ENCODE data around the gene ASTN2. TPM values are rescaled to one million over a fixed set of nuclear protein-coding genes. Genes with fewer than 3 reads are reported as not detected.

Gene ASTN2
- total RNA-seq, 1 donor from 2014 or later: 29.0 TPM

DNA sequence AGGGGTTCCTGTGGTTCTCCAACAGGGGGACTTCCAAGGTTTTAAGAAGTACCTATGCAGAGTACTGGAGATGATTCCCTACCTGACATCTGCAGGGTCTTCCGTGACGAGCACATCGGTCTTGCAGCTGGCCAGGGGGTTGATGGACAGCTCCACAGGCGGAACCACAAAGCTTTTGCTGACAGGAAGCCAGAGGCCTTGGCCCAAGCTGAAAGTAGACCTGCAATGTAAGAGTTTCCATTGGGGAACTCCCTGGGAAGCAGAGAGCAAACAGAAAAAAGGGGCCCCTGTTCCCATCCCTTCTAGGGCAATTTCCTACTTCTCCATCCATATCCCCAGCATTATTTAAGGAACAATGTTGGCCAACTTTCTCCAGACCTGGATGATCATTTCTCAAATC is 439.7 kb downstream of the ASTN2 start:
- no peak overlapping the region for H3K4me3 Mint-ChIP-seq (ENCODE audit: low read depth)
- DNase-seq (ENCODE audit: low spot score, unreplicated experiment): no peak
- no peak overlapping the region for H3K27ac Mint-ChIP-seq
- H3K27me3 Mint-ChIP-seq: no peaks in the 10 kb centered on the region
- peaks cover 12% of the 10 kb centered on the region for H3K4me1 Mint-ChIP-seq (ENCODE audit: low read depth)
- TF ChIP-seq, protein P1, sequence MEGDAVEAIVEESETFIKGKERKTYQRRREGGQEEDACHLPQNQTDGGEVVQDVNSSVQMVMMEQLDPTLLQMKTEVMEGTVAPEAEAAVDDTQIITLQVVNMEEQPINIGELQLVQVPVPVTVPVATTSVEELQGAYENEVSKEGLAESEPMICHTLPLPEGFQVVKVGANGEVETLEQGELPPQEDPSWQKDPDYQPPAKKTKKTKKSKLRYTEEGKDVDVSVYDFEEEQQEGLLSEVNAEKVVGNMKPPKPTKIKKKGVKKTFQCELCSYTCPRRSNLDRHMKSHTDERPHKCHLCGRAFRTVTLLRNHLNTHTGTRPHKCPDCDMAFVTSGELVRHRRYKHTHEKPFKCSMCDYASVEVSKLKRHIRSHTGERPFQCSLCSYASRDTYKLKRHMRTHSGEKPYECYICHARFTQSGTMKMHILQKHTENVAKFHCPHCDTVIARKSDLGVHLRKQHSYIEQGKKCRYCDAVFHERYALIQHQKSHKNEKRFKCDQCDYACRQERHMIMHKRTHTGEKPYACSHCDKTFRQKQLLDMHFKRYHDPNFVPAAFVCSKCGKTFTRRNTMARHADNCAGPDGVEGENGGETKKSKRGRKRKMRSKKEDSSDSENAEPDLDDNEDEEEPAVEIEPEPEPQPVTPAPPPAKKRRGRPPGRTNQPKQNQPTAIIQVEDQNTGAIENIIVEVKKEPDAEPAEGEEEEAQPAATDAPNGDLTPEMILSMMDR (IDR thresholded peaks at IDR 0.05; ENCODE audit: unreplicated experiment): no peak
- no peaks in the 10 kb centered on the region for H3K36me3 Mint-ChIP-seq (ENCODE audit: insufficient read depth)
- no peaks in the 10 kb centered on the region for H3K9me3 Mint-ChIP-seq (ENCODE audit: low read depth)

DNA sequence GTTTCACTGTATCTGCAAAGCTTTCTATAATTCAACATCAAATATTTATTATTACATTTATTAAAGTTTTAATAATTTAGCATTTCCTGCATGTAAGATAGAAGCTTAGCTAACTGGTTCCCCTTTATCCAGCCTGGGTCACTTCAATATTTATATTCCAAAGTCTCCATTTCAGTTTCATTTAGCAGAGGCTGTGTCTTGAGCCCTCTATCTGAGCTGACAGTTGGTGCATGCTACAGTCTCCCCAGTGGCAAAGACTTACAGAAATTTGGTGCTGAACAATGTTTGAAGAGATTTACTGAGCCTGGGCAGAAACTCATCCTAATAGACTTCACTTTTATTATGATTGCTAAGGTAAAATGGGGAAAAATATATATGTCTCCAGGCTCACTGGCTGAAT is 448.7 kb downstream of the ASTN2 start:
- Mint-ChIP-seq H3K27me3 (no peaks in the 10 kb centered on the region), H3K36me3 (ENCODE audit: insufficient read depth) (peaks cover 2% of the 10 kb centered on the region), H3K4me1 (ENCODE audit: low read depth) (no peaks in the 10 kb centered on the region), H3K9me3 (ENCODE audit: low read depth) (no peaks in the 10 kb centered on the region), H3K27ac (no peak overlapping the region), H3K4me3 (ENCODE audit: low read depth) (no peak overlapping the region)
- TF ChIP-seq, protein P1 (IDR thresholded peaks at IDR 0.05; ENCODE audit: unreplicated experiment): no peak
- DNase-seq (ENCODE audit: low spot score, unreplicated experiment): no peak

DNA sequence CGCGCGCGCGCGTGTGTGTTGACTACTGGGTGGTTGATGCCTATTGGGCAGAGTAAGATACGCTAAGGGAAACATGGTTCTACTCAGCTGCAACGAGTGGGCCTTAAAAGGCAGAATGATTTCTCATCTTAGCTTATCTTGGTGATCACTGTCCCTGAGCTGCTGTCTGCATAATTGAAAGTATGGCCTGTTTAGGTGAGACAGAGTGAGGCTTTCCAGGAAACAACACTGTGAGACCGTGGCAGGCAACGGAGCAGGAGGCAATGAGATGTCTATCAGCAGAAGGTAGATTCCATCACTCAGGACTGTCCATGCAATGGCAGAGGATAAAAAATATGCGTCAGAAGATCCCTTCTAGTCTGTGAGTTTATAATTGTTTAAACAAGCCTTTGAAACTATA is 450.6 kb downstream of the ASTN2 start:
- DNase-seq (ENCODE audit: low spot score, unreplicated experiment): no peak
- Mint-ChIP-seq H3K4me3 (ENCODE audit: low read depth) (no peak overlapping the region), H3K4me1 (ENCODE audit: low read depth) (no peaks in the 10 kb centered on the region), H3K9me3 (ENCODE audit: low read depth) (no peaks in the 10 kb centered on the region), H3K27me3 (no peaks in the 10 kb centered on the region), H3K27ac (no peak overlapping the region), H3K36me3 (ENCODE audit: insufficient read depth) (peaks cover 2% of the 10 kb centered on the region)
- TF ChIP-seq, protein P1 (IDR thresholded peaks at IDR 0.05; ENCODE audit: unreplicated experiment): no peak

DNA sequence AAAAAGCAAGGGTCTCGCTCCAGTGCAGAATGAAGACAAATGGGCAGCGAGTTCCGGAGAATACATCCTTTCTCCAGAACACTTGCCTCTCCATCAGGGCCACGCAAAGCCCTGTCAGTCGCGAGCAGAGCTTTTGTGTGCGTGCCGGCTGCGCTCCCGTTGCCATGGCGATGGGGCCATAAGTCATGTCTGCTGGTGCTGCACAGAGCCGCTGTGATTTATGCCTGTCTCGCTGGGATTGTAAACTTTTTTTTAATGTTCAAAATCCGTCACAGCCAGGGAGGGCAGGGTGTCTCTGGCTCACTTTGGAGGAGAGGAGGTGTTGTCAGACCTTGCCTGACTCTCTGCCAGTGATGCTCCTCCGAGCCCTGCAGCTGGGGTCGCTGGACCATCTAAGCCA is 455.0 kb downstream of the ASTN2 start:
- Mint-ChIP-seq H3K9me3 (ENCODE audit: low read depth) (no peaks in the 10 kb centered on the region), H3K4me3 (ENCODE audit: low read depth) (no peak overlapping the region), H3K27ac (no peak overlapping the region), H3K4me1 (ENCODE audit: low read depth) (no peaks in the 10 kb centered on the region), H3K27me3 (no peaks in the 10 kb centered on the region), H3K36me3 (ENCODE audit: insufficient read depth) (peaks cover 2% of the 10 kb centered on the region)
- TF ChIP-seq, protein P1 (IDR thresholded peaks at IDR 0.05; ENCODE audit: unreplicated experiment): no peak
- peak; percentile 13 for DNase-seq (ENCODE audit: low spot score, unreplicated experiment)

DNA sequence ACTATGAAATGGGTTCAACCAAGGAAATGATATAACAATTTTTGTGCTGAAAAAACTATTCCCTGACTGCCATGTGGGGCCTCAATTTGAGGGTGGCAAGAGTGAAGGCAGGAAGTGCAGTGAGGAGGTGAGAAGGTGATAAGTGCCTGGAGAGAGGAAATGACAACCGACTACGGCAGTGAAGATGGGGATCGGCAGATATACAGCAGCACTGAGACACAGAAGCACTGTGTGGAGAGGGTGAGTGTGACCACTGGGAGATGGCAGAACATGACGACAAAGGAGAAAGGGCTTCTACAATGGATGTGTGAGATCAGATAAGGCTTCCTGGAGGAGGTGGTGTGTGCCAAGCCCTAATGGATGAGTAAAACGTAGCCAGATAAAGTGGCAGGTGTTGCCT is 456.0 kb downstream of the ASTN2 start:
- TF ChIP-seq, protein P1 (IDR thresholded peaks at IDR 0.05; ENCODE audit: unreplicated experiment): no peak
- no peak for DNase-seq (ENCODE audit: low spot score, unreplicated experiment)
- H3K4me3 Mint-ChIP-seq (ENCODE audit: low read depth): no peak overlapping the region
- peaks cover 2% of the 10 kb centered on the region for H3K36me3 Mint-ChIP-seq (ENCODE audit: insufficient read depth)
- no peaks in the 10 kb centered on the region for H3K27me3 Mint-ChIP-seq
- no peaks in the 10 kb centered on the region for H3K4me1 Mint-ChIP-seq (ENCODE audit: low read depth)
- no peaks in the 10 kb centered on the region for H3K9me3 Mint-ChIP-seq (ENCODE audit: low read depth)
- H3K27ac Mint-ChIP-seq: no peak overlapping the region

All from progenitor cell of endocrine pancreas (in vitro differentiated cells).